Left ventricle myocardium inferior (tissue), 1 donor: ENCODE measurements around the gene NKD1. TPM values are rescaled to one million over a fixed set of nuclear protein-coding genes. Genes with fewer than 3 reads are reported as not detected.

Source experiments
- DNase-seq: peaks from one replicate; pipeline ENCODE4 v3.0.0-alpha.2; 2020
- H3K27ac ChIP-seq: fragments of 200-600 bp; replicated peaks from 2 replicates; pipeline ENCODE4 v1.8.0; 2021
- H3K27me3 ChIP-seq: fragments of 200-600 bp; 2 replicates; pipeline ENCODE4 v1.8.0; 2021; ENCODE audit warnings: low read depth
- H3K36me3 ChIP-seq: fragments of 200-600 bp; 2 replicates; pipeline ENCODE4 v1.8.0; 2021
- H3K4me1 ChIP-seq: fragments of 200-600 bp; 2 replicates; pipeline ENCODE4 v1.8.0; 2021
- H3K4me3 ChIP-seq: fragments of 200-600 bp; 2 replicates; pipeline ENCODE4 v1.8.0; 2021; ENCODE audit warnings: mild to moderate bottlenecking, moderate library complexity
- H3K9me3 ChIP-seq: fragments of 200-600 bp; replicated peaks from 2 replicates; pipeline ENCODE4 v1.8.0; 2021
- CTCF ChIP-seq: fragments of 200-600 bp; IDR thresholded peaks from 2 replicates; pipeline ENCODE4 v1.8.0; 2021; ENCODE audit warnings: antibody characterized with exemption, mild to moderate bottlenecking, borderline replicate concordance
- intact Hi-C: fragments of 100-400 bp; cut with micrococcal nuclease; formaldehyde crosslinking; loops from one replicate; pipeline ENCODE4 v1.11.0; 2022
- total RNA-seq: library from RNA; stranded (reverse); fragmentation: NEBNext Ultra II Directional; extraction: Animal tissue kit (Norgen Biotek cat#: 25700); gene quantifications from one replicate; pipeline ENCODE4 v1.2.1, GENCODE V29; 2021
- donor health status: DM: no; HTN: yes; CAD: no; lungs with severe emphysema.

NKD1 gene
- total RNA-seq, 1 donor from 2014 or later: 1.5 TPM

- Histone ChIP-seq H3K9me3 (peaks cover 34% of the 10 kb centered on the region), H3K27me3 (peaks cover 42% of the 10 kb centered on the region), H3K4me1 (peaks cover 12% of the 10 kb centered on the region), H3K27ac (no peak overlapping the region), H3K36me3 (peaks cover 7% of the 10 kb centered on the region), H3K4me3 (no peak overlapping the region)
- no peak for DNase-seq
- peak; percentile 48 for TF ChIP-seq CTCF
- intact Hi-C loops: no loop called here
Measured at GRCh38 chr16:50671644-50672260, 123.6 kb downstream of the NKD1 start.

- Histone ChIP-seq H3K27ac (no peak overlapping the region), H3K27me3 (peaks cover 48% of the 10 kb centered on the region), H3K9me3 (peaks cover 34% of the 10 kb centered on the region), H3K4me1 (peaks cover 4% of the 10 kb centered on the region), H3K4me3 (no peak overlapping the region), H3K36me3 (peaks cover 7% of the 10 kb centered on the region)
- DNase-seq: no peak
- intact Hi-C loops: no loop called here
- no peak for TF ChIP-seq CTCF
Measured at GRCh38 chr16:50673496-50674275, 125.5 kb downstream of the NKD1 start.

- peaks cover 7% of the 10 kb centered on the region for H3K36me3 ChIP-seq
- intact Hi-C loops: no loop called here
Measured at GRCh38 chr16:50674831-50675230, 126.6 kb downstream of the NKD1 start.

GRCh38 chr16:50675686-50676610 lies 127.8 kb downstream of the NKD1 start:
- intact Hi-C loops: no loop called here
- no peak for TF ChIP-seq CTCF
- H3K9me3 ChIP-seq: peaks cover 34% of the 10 kb centered on the region
- H3K27ac ChIP-seq: no peak overlapping the region
- peaks cover 49% of the 10 kb centered on the region for H3K27me3 ChIP-seq
- peaks cover 7% of the 10 kb centered on the region for H3K36me3 ChIP-seq
- no peak overlapping the region for H3K4me3 ChIP-seq
- DNase-seq: no peak
- no peaks in the 10 kb centered on the region for H3K4me1 ChIP-seq

More at GRCh38 chr16:50674831-50675230, 126.6 kb downstream of the NKD1 start:
- H3K4me3 ChIP-seq: no peak overlapping the region
- no peak overlapping the region for H3K27ac ChIP-seq
- no peak for DNase-seq
- H3K9me3 ChIP-seq: peaks cover 34% of the 10 kb centered on the region
- TF ChIP-seq CTCF: no peak
- H3K27me3 ChIP-seq: peaks cover 48% of the 10 kb centered on the region
- no peaks in the 10 kb centered on the region for H3K4me1 ChIP-seq

- intact Hi-C loops: no loop called here
- Histone ChIP-seq H3K27ac (no peak overlapping the region), H3K27me3 (peaks cover 54% of the 10 kb centered on the region), H3K4me1 (no peaks in the 10 kb centered on the region), H3K36me3 (peaks cover 7% of the 10 kb centered on the region), H3K9me3 (peaks cover 26% of the 10 kb centered on the region), H3K4me3 (no peak overlapping the region)
- DNase-seq: no peak
- TF ChIP-seq CTCF: no peak
Measured at GRCh38 chr16:50676684-50677225, 128.6 kb downstream of the NKD1 start.
